Brain microvascular endothelial cell (primary cell): ENCODE data around the gene HPCA.

Experiments used
- DNase-seq: peaks from one replicate; pipeline ENCODE4 v3.0.0-alpha.2; 2020
- H3K27ac ChIP-seq: fragments of 250-450 bp; sonication (Bioruptor Pico); 2 replicates; pipeline ENCODE4 v1.5.1; 2020; ENCODE audit warnings: mild to moderate bottlenecking, moderate library complexity
- H3K27me3 ChIP-seq: fragments of 250-450 bp; sonication (Bioruptor Pico); replicated peaks from 2 replicates; pipeline ENCODE4 v1.5.1; 2020; ENCODE audit warnings: mild to moderate bottlenecking
- H3K36me3 ChIP-seq: fragments of 250-450 bp; sonication (Bioruptor Pico); replicated peaks from 2 replicates; pipeline ENCODE4 v1.5.1; 2020; ENCODE audit warnings: mild to moderate bottlenecking
- H3K4me3 ChIP-seq: 2 replicates; pipeline ENCODE4 v1.5.1; 2011; ENCODE audit warnings: low read depth, mild to moderate bottlenecking, control low read depth, low read length, moderate library complexity
- in situ Hi-C: cut with HindIII; loops from 2 replicates; pipeline ENCODE4 v1.10.0; 2017; ENCODE audit warnings: low sequenced_read_pairs, low pct_ligation_motif_present
- TF ChIP-seq, protein P1 (sequence below): IDR thresholded peaks from 2 replicates; pipeline ENCODE4 v1.5.1; 2011; ENCODE audit warnings: low read depth, mild to moderate bottlenecking, moderate library complexity, low read length, control low read depth, inconsistent platforms; ENCODE audit errors: missing control alignments

HPCA gene

GRCh38 chr1:32859915-32860314, 26.4 kb upstream of the HPCA start:
- Histone ChIP-seq H3K27me3 (no peaks in the 10 kb centered on the region), H3K36me3 (peaks cover 7% of the 10 kb centered on the region), H3K4me3 (no peak overlapping the region), H3K27ac (no peak overlapping the region)
- in situ Hi-C loops = no loop called here
- no peak for DNase-seq
- TF ChIP-seq, protein P1, sequence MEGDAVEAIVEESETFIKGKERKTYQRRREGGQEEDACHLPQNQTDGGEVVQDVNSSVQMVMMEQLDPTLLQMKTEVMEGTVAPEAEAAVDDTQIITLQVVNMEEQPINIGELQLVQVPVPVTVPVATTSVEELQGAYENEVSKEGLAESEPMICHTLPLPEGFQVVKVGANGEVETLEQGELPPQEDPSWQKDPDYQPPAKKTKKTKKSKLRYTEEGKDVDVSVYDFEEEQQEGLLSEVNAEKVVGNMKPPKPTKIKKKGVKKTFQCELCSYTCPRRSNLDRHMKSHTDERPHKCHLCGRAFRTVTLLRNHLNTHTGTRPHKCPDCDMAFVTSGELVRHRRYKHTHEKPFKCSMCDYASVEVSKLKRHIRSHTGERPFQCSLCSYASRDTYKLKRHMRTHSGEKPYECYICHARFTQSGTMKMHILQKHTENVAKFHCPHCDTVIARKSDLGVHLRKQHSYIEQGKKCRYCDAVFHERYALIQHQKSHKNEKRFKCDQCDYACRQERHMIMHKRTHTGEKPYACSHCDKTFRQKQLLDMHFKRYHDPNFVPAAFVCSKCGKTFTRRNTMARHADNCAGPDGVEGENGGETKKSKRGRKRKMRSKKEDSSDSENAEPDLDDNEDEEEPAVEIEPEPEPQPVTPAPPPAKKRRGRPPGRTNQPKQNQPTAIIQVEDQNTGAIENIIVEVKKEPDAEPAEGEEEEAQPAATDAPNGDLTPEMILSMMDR = no peak

GRCh38 chr1:32860566-32860965, 25.7 kb upstream of the HPCA start:
- Histone ChIP-seq H3K27ac (no peak overlapping the region), H3K36me3 (peaks cover 7% of the 10 kb centered on the region), H3K27me3 (no peaks in the 10 kb centered on the region), H3K4me3 (no peak overlapping the region)
- no peak for DNase-seq
- TF ChIP-seq, protein P1 = no peak
- in situ Hi-C loops = no loop called here

GRCh38 chr1:32861904-32862695, 24.2 kb upstream of the HPCA start:
- DNase-seq = no peak
- no peaks in the 10 kb centered on the region for H3K27me3 ChIP-seq
- no peak overlapping the region for H3K4me3 ChIP-seq
- H3K27ac ChIP-seq = no peak overlapping the region
- peaks cover under 1% of the 10 kb centered on the region for H3K36me3 ChIP-seq
- TF ChIP-seq, protein P1 = no peak
- in situ Hi-C loops = no loop called here

DNA sequence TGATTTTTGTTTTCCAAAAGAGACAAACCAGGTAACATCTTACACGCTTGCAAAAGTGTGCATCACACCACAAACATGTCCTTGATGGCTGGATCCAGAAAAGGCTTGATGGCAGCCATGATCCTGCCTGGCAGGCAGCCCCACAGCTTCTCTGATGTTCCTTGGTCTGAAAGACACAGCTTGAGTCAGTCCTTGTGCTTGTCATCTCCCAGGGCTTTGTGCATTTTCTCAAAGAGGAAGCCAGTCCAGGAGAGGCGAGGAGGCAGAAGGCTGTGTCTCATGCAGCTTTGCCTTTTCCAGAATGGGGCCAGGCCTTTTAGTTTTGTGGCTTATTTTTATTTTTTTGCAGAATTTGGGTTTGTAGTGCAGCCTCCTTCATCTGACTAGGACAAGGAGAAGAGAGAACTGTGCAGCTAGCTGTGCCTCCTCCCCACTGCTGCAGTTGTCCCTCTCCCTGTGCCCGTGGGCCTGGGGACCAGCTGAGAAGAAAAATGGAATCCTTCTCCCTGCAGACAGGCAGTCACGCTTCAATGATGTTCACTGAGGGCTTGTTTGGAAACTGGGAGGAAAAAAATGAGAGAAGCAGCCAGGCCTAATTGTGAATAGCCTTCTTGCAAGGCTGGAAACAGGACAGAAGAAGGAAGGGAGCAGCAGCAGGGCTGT, 22.9 kb upstream of the HPCA start:
- Histone ChIP-seq H3K36me3 (no peaks in the 10 kb centered on the region), H3K27me3 (no peaks in the 10 kb centered on the region), H3K27ac (no peak overlapping the region), H3K4me3 (no peak overlapping the region)
- TF ChIP-seq, protein P1 = no peak
- in situ Hi-C loops = no loop called here
- DNase-seq = no peak

GRCh38 chr1:32863881-32864245, 22.4 kb upstream of the HPCA start:
- H3K27me3 ChIP-seq = no peaks in the 10 kb centered on the region
- in situ Hi-C loops = no loop called here
- no peak for DNase-seq
- H3K4me3 ChIP-seq = no peak overlapping the region
- H3K36me3 ChIP-seq = no peaks in the 10 kb centered on the region
- TF ChIP-seq, protein P1 = no peak
- no peak overlapping the region for H3K27ac ChIP-seq
